ENCODE measurements around the gene DGAT2. TPM values are rescaled to one million over a fixed set of nuclear protein-coding genes. Genes with fewer than 3 reads are reported as not detected.

The DGAT2 gene
- polyA plus RNA-seq, 2 donors, result 13.4 to 17.2 TPM

DNA sequence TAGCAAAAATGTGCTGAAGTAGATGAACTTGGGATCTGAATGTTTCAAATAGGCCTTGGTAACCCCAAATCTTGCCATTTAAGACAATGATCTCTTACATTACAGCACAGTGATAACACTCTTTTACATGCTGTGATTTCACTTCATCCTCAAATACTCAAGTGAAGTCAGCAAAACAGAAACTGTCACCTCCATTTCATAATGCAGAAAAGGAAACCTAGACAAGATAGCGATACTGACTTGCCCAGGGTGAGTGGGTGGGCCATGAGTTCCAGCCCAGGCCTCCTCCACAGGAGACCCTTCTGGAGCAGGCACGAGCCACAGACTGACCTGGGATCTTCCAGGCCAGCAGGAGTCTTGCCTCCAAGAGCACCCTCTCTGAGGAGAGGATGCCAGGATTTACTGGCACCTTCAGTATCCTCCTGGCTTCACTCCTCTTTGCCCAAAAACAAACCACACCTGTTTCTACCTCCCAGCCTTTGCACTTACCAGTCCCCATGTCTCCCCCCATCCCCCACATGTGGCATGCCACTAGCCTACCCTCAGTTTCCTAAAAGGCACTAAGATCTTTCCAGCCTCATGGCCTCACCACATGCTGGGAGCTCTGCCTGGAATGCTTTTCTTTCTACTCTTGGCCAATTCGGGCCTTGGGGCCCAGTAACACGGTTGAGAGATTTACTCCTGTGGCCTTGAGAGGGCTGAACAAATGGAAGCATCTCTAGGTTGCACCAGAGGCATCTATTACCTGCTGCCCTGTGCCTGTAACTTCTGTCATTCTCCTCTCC is 1.9 kb upstream of the DGAT2 start:
- H3K4me1 ChIP-seq (ENCODE audit: control insufficient read depth in 2 of 2, insufficient read depth in 2 of 2, low read length in 1 of 2), result peaks cover 0 to 11% of the 10 kb centered on the region in 2 donors
- no peaks in the 10 kb centered on the region for H3K9me3 ChIP-seq (ENCODE audit: control insufficient read depth in 2 of 2, insufficient read depth in 1 of 2, low read depth in 1 of 2, low read length in 1 of 2)
- H3K36me3 ChIP-seq (ENCODE audit: control insufficient read depth in 2 of 2, insufficient read depth in 2 of 2, low read length in 1 of 2), result no peaks in the 10 kb centered on the region
- no peaks in the 10 kb centered on the region for H3K27me3 ChIP-seq (ENCODE audit: control insufficient read depth in 1 of 2, insufficient read depth in 2 of 2, low read length in 2 of 2)
- WGBS, 2 donors, result 79 to 84% methylated on average over 4 of the region's 4 CpGs
- no peak overlapping the region for H3K4me3 ChIP-seq (ENCODE audit: low read depth in 1 of 2, low read length in 2 of 2)
- H3K27ac ChIP-seq (ENCODE audit: low read depth in 2 of 2, low read length in 1 of 2), result no peak overlapping the region

DNA sequence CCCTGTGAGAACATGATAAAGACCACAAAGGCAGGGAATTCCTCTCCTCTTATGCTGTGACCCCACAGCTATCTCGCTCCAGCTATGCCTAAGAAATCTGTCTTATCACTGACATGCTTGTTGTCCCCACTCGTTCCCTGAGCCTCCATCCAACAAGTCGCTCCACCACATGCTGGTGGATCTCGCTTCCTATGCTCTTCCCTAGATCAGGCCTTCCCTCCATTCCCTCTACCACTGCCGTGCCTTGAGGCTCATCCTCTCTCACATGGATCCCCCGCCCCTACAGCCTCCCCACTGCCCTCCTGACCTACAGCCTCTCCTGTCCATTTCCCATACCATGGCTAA is 1.4 kb upstream of the DGAT2 start:
- Histone ChIP-seq H3K9me3 (ENCODE audit: control insufficient read depth in 2 of 2, insufficient read depth in 1 of 2, low read depth in 1 of 2, low read length in 1 of 2) (no peaks in the 10 kb centered on the region), H3K4me1 (ENCODE audit: control insufficient read depth in 2 of 2, insufficient read depth in 2 of 2, low read length in 1 of 2) (peaks cover 0 to 11% of the 10 kb centered on the region in 2 donors), H3K27me3 (ENCODE audit: control insufficient read depth in 1 of 2, insufficient read depth in 2 of 2, low read length in 2 of 2) (no peaks in the 10 kb centered on the region), H3K4me3 (ENCODE audit: low read depth in 1 of 2, low read length in 2 of 2) (no peak overlapping the region), H3K27ac (ENCODE audit: low read depth in 2 of 2, low read length in 1 of 2) (no peak overlapping the region), H3K36me3 (ENCODE audit: control insufficient read depth in 2 of 2, insufficient read depth in 2 of 2, low read length in 1 of 2) (no peaks in the 10 kb centered on the region)
- WGBS, 2 donors, result 92 to 95% methylated on average over 6 of the region's 6 CpGs

DNA sequence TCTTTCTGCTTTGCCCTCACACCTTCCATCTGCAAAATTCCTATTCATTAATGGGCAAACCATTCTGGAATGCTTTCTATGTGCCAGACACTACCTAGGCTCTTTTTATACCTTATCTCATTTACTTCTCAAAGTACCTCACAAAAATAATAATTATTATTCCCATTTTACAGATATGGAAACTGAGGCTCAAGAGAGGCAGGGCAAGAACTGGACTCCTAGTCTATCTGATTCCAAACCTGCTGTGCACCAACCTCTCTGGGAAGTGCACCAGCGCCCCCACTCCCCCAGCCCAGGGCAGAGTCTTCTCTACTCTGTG is 826 bp upstream of the DGAT2 start:
- H3K27me3 ChIP-seq (ENCODE audit: control insufficient read depth in 1 of 2, insufficient read depth in 2 of 2, low read length in 2 of 2), result no peaks in the 10 kb centered on the region
- H3K36me3 ChIP-seq (ENCODE audit: control insufficient read depth in 2 of 2, insufficient read depth in 2 of 2, low read length in 1 of 2), result no peaks in the 10 kb centered on the region
- H3K27ac ChIP-seq (ENCODE audit: low read depth in 2 of 2, low read length in 1 of 2), result no peak overlapping the region
- no peaks in the 10 kb centered on the region for H3K9me3 ChIP-seq (ENCODE audit: control insufficient read depth in 2 of 2, insufficient read depth in 1 of 2, low read depth in 1 of 2, low read length in 1 of 2)
- peaks cover 0 to 11% of the 10 kb centered on the region in 2 donors for H3K4me1 ChIP-seq (ENCODE audit: control insufficient read depth in 2 of 2, insufficient read depth in 2 of 2, low read length in 1 of 2)
- WGBS, 2 donors, result 45 to 53% methylated on average over 1 of the region's 1 CpG
- no peak overlapping the region for H3K4me3 ChIP-seq (ENCODE audit: low read depth in 1 of 2, low read length in 2 of 2)

DNA sequence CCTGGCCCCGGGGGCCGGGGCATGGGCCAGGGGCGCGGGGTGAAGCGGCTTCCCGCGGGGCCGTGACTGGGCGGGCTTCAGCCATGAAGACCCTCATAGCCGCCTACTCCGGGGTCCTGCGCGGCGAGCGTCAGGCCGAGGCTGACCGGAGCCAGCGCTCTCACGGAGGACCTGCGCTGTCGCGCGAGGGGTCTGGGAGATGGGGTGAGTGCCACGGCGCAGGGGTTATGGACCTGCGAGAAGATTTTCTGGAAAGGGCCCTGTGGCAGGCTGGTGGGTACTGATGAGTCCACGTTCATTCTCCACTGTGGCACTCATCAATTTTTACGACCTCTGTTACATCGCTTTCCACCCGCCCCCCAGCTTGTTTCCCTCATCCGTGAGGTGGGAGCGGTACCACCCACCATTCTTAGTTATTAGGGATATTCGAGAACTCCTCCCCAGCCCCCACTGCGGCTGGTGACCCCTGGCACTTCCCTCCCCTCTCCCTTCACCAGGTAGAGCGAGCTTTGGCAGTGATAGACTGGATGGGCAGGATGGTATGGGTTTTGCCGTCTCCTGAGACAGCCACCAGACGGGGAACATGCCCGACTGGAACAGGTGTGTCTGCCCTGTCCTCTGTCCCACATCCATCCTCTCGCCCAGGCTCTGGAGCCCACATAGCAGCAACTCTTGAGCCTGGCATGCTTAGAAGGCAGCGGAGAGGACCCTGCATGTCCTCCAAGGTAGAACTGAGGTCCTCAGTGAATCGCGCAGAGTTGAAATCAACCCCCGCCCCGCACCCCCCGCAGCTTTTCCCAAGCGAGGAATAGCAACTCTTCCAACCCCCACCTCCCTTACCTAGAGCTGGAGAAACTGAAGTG is 562 bp downstream of the DGAT2 start:
- H3K27ac ChIP-seq (ENCODE audit: low read depth in 2 of 2, low read length in 1 of 2), result peak overlapping the region in 1 of 2 donors; percentile 40

DNA sequence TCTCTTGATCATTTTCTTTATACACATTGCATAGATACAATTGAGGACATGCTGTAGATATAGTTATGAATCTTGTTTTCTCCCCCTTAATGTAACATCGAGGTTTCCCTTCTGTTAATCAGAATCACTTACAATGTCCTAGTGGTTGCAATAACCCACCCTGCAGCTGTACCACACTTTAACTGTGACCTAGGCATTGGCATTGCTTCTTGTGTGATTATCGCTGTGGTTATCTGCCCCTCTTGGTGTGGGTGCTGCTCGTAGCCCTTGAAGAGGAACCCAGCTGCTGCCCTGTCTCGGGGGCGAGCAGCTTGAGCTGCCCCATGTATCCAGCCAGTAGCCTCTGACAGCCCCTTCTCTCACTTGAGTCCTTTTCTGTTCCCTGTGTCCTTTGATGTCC is 1.5 kb downstream of the DGAT2 start:
- Histone ChIP-seq H3K4me3 (ENCODE audit: low read depth in 1 of 2, low read length in 2 of 2) (peak overlapping the region in 1 of 2 donors; percentile 59), H3K27ac (ENCODE audit: low read depth in 2 of 2, low read length in 1 of 2) (no peak overlapping the region), H3K9me3 (ENCODE audit: control insufficient read depth in 2 of 2, insufficient read depth in 1 of 2, low read depth in 1 of 2, low read length in 1 of 2) (no peaks in the 10 kb centered on the region), H3K4me1 (ENCODE audit: control insufficient read depth in 2 of 2, insufficient read depth in 2 of 2, low read length in 1 of 2) (peaks cover 0 to 11% of the 10 kb centered on the region in 2 donors), H3K36me3 (ENCODE audit: control insufficient read depth in 2 of 2, insufficient read depth in 2 of 2, low read length in 1 of 2) (no peaks in the 10 kb centered on the region), H3K27me3 (ENCODE audit: control insufficient read depth in 1 of 2, insufficient read depth in 2 of 2, low read length in 2 of 2) (no peaks in the 10 kb centered on the region)
- 84% methylated on average over 5 of the region's 5 CpGs for WGBS, 2 donors

More for the DNA sequence above, 562 bp downstream of the DGAT2 start:
- Histone ChIP-seq H3K27me3 (ENCODE audit: control insufficient read depth in 1 of 2, insufficient read depth in 2 of 2, low read length in 2 of 2) (no peaks in the 10 kb centered on the region), H3K4me3 (ENCODE audit: low read depth in 1 of 2, low read length in 2 of 2) (peak overlapping the region; percentile 47 to 59), H3K36me3 (ENCODE audit: control insufficient read depth in 2 of 2, insufficient read depth in 2 of 2, low read length in 1 of 2) (no peaks in the 10 kb centered on the region), H3K4me1 (ENCODE audit: control insufficient read depth in 2 of 2, insufficient read depth in 2 of 2, low read length in 1 of 2) (peaks cover 0 to 11% of the 10 kb centered on the region in 2 donors), H3K9me3 (ENCODE audit: control insufficient read depth in 2 of 2, insufficient read depth in 1 of 2, low read depth in 1 of 2, low read length in 1 of 2) (no peaks in the 10 kb centered on the region)
- WGBS, 2 donors, result 13 to 16% methylated on average over 41 to 46 of the region's 46 CpGs

GRCh38 chr11:75771646-75772410 is 3.2 kb downstream of the DGAT2 start:
- H3K27me3 ChIP-seq (ENCODE audit: control insufficient read depth in 1 of 2, insufficient read depth in 2 of 2, low read length in 2 of 2), result no peaks in the 10 kb centered on the region
- peaks cover 0 to 11% of the 10 kb centered on the region in 2 donors for H3K4me1 ChIP-seq (ENCODE audit: control insufficient read depth in 2 of 2, insufficient read depth in 2 of 2, low read length in 1 of 2)
- H3K27ac ChIP-seq (ENCODE audit: low read depth in 2 of 2, low read length in 1 of 2), result peak overlapping the region in 1 of 2 donors; percentile 39
- no peaks in the 10 kb centered on the region for H3K36me3 ChIP-seq (ENCODE audit: control insufficient read depth in 2 of 2, insufficient read depth in 2 of 2, low read length in 1 of 2)
- no peaks in the 10 kb centered on the region for H3K9me3 ChIP-seq (ENCODE audit: control insufficient read depth in 2 of 2, insufficient read depth in 1 of 2, low read depth in 1 of 2, low read length in 1 of 2)
- H3K4me3 ChIP-seq (ENCODE audit: low read depth in 1 of 2, low read length in 2 of 2), result no peak overlapping the region
- 89 to 90% methylated on average over 6 of the region's 6 CpGs for WGBS, 2 donors

DNA sequence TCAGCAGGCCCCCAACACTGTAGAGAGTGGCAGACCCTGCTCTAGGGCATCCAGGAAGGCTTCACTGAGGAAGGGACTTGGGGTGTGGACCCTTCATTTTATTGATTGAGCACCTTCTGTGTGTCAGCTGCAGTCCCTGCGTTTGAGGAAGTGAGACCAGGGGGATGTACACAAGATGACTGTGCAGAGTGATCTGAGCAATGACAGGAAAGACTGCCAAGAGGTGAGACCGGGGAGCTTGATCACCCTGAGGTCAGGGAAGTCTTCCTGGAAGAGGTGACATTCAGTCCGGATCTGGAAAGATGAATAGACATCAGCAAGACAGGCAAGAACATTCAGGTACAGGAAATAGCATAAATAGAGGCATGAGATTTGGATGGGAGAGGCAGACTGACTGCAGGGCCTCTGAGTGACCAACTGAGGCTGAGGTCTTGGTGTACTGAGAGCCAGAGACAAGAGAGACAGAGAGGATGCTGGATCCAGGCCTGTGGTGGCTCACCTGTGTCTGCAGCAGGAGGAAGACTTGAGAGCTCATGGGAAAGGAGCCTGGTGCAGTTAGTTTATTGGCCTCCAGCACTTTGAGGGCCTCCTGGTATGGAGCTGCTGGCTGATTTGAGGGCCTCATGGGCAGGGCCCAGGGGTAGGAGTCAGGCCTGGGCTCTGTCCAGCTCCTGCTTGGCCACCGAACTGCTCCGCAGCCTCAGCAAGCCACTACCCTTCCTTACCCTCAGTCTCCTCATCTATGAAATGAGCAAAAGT is 5.2 kb downstream of the DGAT2 start:
- Histone ChIP-seq H3K4me3 (ENCODE audit: low read depth in 1 of 2, low read length in 2 of 2) (no peak overlapping the region), H3K9me3 (ENCODE audit: control insufficient read depth in 2 of 2, insufficient read depth in 1 of 2, low read depth in 1 of 2, low read length in 1 of 2) (no peaks in the 10 kb centered on the region), H3K36me3 (ENCODE audit: control insufficient read depth in 2 of 2, insufficient read depth in 2 of 2, low read length in 1 of 2) (no peaks in the 10 kb centered on the region), H3K27me3 (ENCODE audit: control insufficient read depth in 1 of 2, insufficient read depth in 2 of 2, low read length in 2 of 2) (no peaks in the 10 kb centered on the region), H3K27ac (ENCODE audit: low read depth in 2 of 2, low read length in 1 of 2) (peak overlapping the region in 1 of 2 donors; percentile 47), H3K4me1 (ENCODE audit: control insufficient read depth in 2 of 2, insufficient read depth in 2 of 2, low read length in 1 of 2) (peaks cover 0 to 7% of the 10 kb centered on the region in 2 donors)
- WGBS, 2 donors, result 71% methylated on average over 5 of the region's 5 CpGs

DNA sequence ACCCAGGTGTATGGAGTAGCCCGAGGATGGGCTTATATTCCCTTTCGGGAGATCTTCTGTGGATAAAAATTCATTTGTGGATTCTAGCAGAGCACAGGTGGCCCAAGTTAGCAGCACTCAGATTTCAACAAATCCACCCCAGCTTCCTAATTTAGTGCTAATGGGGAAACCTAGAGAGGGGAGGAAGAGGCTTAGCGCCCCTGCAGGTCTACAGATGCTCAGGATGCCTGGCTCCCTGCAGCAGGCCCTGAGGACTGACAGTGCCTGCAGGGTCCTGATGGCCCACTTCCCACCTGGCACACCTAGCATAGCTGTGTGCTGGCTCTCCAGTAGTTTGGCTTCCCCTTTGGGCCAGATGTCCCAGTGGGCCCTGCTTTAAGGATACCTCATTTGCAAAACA is 6.5 kb downstream of the DGAT2 start:
- no peak overlapping the region for H3K27ac ChIP-seq (ENCODE audit: low read depth in 2 of 2, low read length in 1 of 2)
- H3K27me3 ChIP-seq (ENCODE audit: control insufficient read depth in 1 of 2, insufficient read depth in 2 of 2, low read length in 2 of 2), result no peaks in the 10 kb centered on the region
- no peak overlapping the region for H3K4me3 ChIP-seq (ENCODE audit: low read depth in 1 of 2, low read length in 2 of 2)
- no peaks in the 10 kb centered on the region for H3K36me3 ChIP-seq (ENCODE audit: control insufficient read depth in 2 of 2, insufficient read depth in 2 of 2, low read length in 1 of 2)
- H3K9me3 ChIP-seq (ENCODE audit: control insufficient read depth in 2 of 2, insufficient read depth in 1 of 2, low read depth in 1 of 2, low read length in 1 of 2), result no peaks in the 10 kb centered on the region
- 95 to 98% methylated on average over 3 of the region's 3 CpGs for WGBS, 2 donors
- H3K4me1 ChIP-seq (ENCODE audit: control insufficient read depth in 2 of 2, insufficient read depth in 2 of 2, low read length in 1 of 2), result no peaks in the 10 kb centered on the region

DNA sequence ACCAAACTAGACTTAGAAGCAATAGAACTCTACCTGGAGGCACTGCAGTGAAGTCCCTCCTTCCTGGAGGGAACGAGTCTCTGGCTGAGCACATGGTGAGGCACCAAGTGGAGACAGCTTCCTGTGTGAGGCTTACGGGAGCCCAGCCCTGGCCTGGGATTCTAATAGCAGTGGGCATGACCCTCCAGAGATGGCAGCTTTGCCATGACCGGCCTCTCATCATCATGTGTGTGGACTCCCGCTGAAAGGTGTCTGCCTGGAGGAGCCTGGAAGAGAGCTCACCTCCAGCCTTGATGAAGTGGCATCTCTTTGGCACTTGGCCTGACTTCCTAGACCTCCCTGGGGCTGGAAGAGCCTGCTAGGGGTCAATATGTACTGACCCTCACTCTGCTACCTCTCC is 8.0 kb downstream of the DGAT2 start:
- Histone ChIP-seq H3K4me1 (ENCODE audit: control insufficient read depth in 2 of 2, insufficient read depth in 2 of 2, low read length in 1 of 2) (no peaks in the 10 kb centered on the region), H3K9me3 (ENCODE audit: control insufficient read depth in 2 of 2, insufficient read depth in 1 of 2, low read depth in 1 of 2, low read length in 1 of 2) (no peaks in the 10 kb centered on the region), H3K4me3 (ENCODE audit: low read depth in 1 of 2, low read length in 2 of 2) (no peak overlapping the region), H3K27ac (ENCODE audit: low read depth in 2 of 2, low read length in 1 of 2) (no peak overlapping the region), H3K36me3 (ENCODE audit: control insufficient read depth in 2 of 2, insufficient read depth in 2 of 2, low read length in 1 of 2) (no peaks in the 10 kb centered on the region), H3K27me3 (ENCODE audit: control insufficient read depth in 1 of 2, insufficient read depth in 2 of 2, low read length in 2 of 2) (no peaks in the 10 kb centered on the region)
- WGBS, 2 donors, result 94 to 95% methylated on average over 4 of the region's 4 CpGs

Data from esophagus (tissue), 2 donors.